Tibial nerve (tissue), 4 donors: ENCODE measurements around the gene NTRK3. TPM values are rescaled to one million over a fixed set of nuclear protein-coding genes. Genes with fewer than 3 reads are reported as not detected.

Experiments used
- DNase-seq, 2 donors: peaks; one replicate each; pipeline ENCODE4 v3.0.0-alpha.2; 2019; ENCODE audit warnings: low spot score in 2 of 2
- H3K27ac ChIP-seq, 4 donors: fragments of 200-600 bp; sonication (generic) in 3 of 4; one replicate each; pipeline ENCODE4 v1.5.1; 2017 to 2019; ENCODE audit warnings: mild to moderate bottlenecking in 1 of 4
- H3K27me3 ChIP-seq, 2 donors: fragments of 200-600 bp; sonication (generic) in 1 of 2; one replicate each; pipeline versions ENCODE4 v1.5.1 to v1.6.0; 2017 to 2019
- H3K36me3 ChIP-seq, 3 donors: fragments of 200-600 bp; sonication (generic); one replicate each; pipeline ENCODE4 v1.5.1; 2018 to 2019
- H3K4me1 ChIP-seq, 4 donors: fragments of 200-600 bp; sonication (generic) in 3 of 4; one replicate each; pipeline ENCODE4 v1.5.1; 2017 to 2019
- H3K4me3 ChIP-seq, 4 donors: fragments of 200-600 bp; sonication (generic) in 3 of 4; one replicate each; pipeline ENCODE4 v1.5.1; 2017 to 2019; ENCODE audit warnings: mild to moderate bottlenecking in 1 of 4, moderate library complexity in 1 of 4
- H3K9me3 ChIP-seq, 4 donors: fragments of 200-600 bp; sonication (generic) in 3 of 4; one replicate each; pipeline ENCODE4 v1.5.1; 2017 to 2019
- EP300 ChIP-seq, 2 donors: sonication (generic); formaldehyde crosslinking; IDR thresholded peaks; one replicate each; pipeline ENCODE4 v1.6.1; 2017; ENCODE audit warnings: antibody characterized with exemption in 2 of 2, mild to moderate bottlenecking in 1 of 2
- POLR2A ChIP-seq, 2 donors: fragments of 450-650 bp; IDR thresholded peaks; one replicate each; pipeline ENCODE4 v1.6.1; 2017; ENCODE audit warnings: antibody characterized with exemption in 2 of 2, mild to moderate bottlenecking in 2 of 2, moderate library complexity in 2 of 2
- WGBS, 2 donors: methylation state at CpG; one replicate each; pipeline ENCODE4 v1.1.5; 2018; 5-methylcytosine and 5-hydroxymethylcytosine counted together
- total RNA-seq, 4 donors: library from RNA; depleted of rRNA; stranded (reverse); fragments of >200 nt; gene quantifications; one replicate each; pipeline ENCODE4 v1.1.0, GENCODE V29; 2016
- TF ChIP-seq, protein P1 (sequence below), 5 experiments: fragments of 200-600 bp in 3 of 5; fragments of 450-650 bp in 2 of 5; sonication (generic) in 3 of 5; IDR thresholded peaks; one replicate each; pipeline ENCODE4 v1.5.1; 2016 to 2019; ENCODE audit warnings: antibody characterized with exemption in 5 of 5, mild to moderate bottlenecking in 3 of 5, moderate library complexity in 2 of 5

NTRK3 gene
- total RNA-seq, 4 donors from 2014 or later = 53.4 to 85.9 (median 83.6) TPM

DNA sequence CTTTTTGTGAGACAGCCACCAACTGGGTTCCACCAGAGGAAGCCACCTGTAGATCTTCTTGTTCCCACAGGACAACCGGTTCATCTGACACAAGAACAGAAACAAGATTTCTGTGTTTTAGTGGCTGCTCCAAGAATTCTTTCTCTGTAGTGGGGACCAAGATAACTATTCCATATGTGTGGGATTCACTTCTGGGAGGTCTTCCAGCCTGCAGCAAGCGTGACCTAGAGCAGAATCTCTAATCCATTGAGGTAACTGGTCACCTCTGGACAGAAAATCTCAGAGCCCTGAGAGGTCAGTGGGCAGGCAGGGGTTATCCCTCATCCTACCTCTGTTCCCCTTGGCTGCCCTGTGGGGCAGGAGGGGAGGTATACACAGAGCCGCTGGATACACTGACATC, 311.3 kb downstream of the NTRK3 start:
- WGBS, 2 donors = 75 to 78% methylated on average over 3 of the region's 3 CpGs
- Histone ChIP-seq H3K27me3 (no peaks in the 10 kb centered on the region), H3K4me1 (peaks cover 0 to 43% (median 13%) of the 10 kb centered on the region in 4 donors), H3K4me3 (no peak overlapping the region), H3K36me3 (no peaks in the 10 kb centered on the region), H3K27ac (peak overlapping the region in 2 of 4 donors; percentile 2 to 71), H3K9me3 (no peaks in the 10 kb centered on the region)
- no peak for DNase-seq
- TF ChIP-seq EP300 (IDR thresholded peaks at IDR 0.05) = no peak
- TF ChIP-seq, protein P1, sequence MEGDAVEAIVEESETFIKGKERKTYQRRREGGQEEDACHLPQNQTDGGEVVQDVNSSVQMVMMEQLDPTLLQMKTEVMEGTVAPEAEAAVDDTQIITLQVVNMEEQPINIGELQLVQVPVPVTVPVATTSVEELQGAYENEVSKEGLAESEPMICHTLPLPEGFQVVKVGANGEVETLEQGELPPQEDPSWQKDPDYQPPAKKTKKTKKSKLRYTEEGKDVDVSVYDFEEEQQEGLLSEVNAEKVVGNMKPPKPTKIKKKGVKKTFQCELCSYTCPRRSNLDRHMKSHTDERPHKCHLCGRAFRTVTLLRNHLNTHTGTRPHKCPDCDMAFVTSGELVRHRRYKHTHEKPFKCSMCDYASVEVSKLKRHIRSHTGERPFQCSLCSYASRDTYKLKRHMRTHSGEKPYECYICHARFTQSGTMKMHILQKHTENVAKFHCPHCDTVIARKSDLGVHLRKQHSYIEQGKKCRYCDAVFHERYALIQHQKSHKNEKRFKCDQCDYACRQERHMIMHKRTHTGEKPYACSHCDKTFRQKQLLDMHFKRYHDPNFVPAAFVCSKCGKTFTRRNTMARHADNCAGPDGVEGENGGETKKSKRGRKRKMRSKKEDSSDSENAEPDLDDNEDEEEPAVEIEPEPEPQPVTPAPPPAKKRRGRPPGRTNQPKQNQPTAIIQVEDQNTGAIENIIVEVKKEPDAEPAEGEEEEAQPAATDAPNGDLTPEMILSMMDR (IDR thresholded peaks at IDR 0.05) = no peak
- TF ChIP-seq POLR2A (IDR thresholded peaks at IDR 0.05) = no peak

DNA sequence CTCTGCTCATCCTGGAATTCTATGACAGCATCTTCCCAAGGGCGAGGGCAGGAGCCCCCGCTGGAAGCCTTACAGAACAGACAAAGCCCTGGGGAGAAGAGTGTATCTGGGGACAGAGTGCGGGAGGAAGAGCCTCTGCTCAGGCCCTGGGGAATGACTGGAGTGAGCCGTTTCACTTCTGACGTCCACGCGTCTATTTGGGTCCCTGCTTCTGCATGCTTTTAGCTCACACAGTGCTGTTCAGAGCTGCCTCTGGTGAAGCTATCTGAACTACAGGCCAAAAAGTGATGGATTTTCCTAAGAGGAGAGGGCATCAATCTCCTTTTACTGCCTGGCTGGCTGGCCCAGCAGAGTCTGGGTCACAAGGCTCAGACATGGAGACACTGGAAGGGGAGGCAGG, 311.8 kb downstream of the NTRK3 start:
- WGBS, 2 donors = 62 to 63% methylated on average over 7 of the region's 7 CpGs

DNA sequence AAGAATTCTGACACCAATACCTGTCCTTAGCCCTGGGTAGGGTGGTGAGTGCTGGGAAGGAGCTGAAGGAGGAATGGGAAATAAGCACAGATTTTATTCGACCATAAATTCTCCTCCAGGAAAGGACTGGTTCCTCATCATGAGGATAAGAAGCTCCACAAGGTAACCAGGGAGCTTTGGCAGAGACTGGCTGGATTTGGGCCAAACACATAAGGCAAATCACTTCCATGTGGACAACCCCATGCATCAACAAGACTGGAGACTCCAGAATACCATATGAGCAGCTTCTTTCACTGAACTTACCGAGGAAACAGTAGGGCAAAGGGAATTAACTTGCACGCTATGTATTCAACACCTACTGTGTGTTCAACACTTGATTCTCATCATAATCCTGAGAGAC, 312.5 kb downstream of the NTRK3 start:
- DNase-seq = no peak
- H3K36me3 ChIP-seq = no peaks in the 10 kb centered on the region
- peaks cover 0 to 35% (median 5%) of the 10 kb centered on the region in 4 donors for H3K4me1 ChIP-seq
- no peaks in the 10 kb centered on the region for H3K9me3 ChIP-seq
- H3K27me3 ChIP-seq = no peaks in the 10 kb centered on the region
- WGBS, 2 donors = 66 to 69% methylated on average over 3 of the region's 3 CpGs
- H3K4me3 ChIP-seq = no peak overlapping the region
- TF ChIP-seq POLR2A (IDR thresholded peaks at IDR 0.05) = no peak
- no peak for TF ChIP-seq EP300 (IDR thresholded peaks at IDR 0.05)
- TF ChIP-seq, protein P1 (IDR thresholded peaks at IDR 0.05) = no peak
- peak overlapping the region in 2 of 4 donors; percentile 64 to 71 for H3K27ac ChIP-seq

More for the DNA sequence above, 311.8 kb downstream of the NTRK3 start:
- TF ChIP-seq EP300 (IDR thresholded peaks at IDR 0.05) = peak in 1 of 2 donors; percentile 50
- TF ChIP-seq, protein P1 (IDR thresholded peaks at IDR 0.05) = no peak
- H3K4me1 ChIP-seq = peaks cover 0 to 41% (median 10%) of the 10 kb centered on the region in 4 donors
- peak overlapping the region in 2 of 4 donors; percentile 2 to 71 for H3K27ac ChIP-seq
- no peak overlapping the region for H3K4me3 ChIP-seq
- no peaks in the 10 kb centered on the region for H3K36me3 ChIP-seq
- H3K9me3 ChIP-seq = no peaks in the 10 kb centered on the region
- H3K27me3 ChIP-seq = no peaks in the 10 kb centered on the region
- no peak for DNase-seq

DNA sequence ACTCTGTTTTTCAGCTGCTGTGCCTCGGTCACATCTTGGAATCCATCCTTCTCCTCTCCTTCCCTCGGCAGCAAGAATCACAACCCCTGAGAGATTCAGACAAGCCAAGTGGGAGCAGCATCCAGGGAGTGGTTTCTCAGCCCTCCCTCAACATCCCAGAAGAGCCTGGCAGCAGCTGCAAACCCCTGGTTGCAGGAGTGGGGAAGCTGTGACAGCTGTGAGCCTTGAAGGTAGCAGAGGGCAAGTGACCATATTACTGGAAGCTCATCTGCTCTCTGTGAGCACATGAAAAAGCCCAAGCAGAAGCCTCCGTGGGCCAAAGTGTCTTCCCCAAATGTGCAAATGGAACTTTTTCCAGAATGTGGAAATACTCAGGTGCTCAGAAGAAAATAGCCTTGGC, 312.9 kb downstream of the NTRK3 start:
- whole genome bisulfite sequencing, 2 donors = 47 to 53% methylated on average over 3 of the region's 3 CpGs
- H3K27ac ChIP-seq = peak overlapping the region in 1 of 4 donors; percentile 71

DNA sequence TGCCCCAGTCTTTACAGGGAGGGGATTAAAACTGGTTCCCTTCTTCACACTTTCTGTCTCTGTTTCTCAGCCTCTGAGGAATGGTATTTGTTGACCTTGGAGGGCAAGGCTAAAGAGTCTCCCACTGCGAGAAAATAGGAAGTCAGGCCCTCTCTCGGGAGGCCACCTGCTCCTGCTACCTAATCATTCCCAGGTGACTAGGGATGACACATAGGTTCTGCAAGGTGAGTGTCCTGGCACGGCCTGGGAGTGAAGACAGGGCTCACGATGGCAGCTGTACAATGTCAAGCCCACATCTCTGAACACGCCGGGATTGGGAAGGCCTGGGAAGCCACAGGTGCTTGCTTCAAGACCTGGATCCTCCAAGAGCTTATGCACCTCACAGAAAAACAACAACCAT, 314.2 kb downstream of the NTRK3 start:
- Histone ChIP-seq H3K9me3 (no peaks in the 10 kb centered on the region), H3K4me1 (peaks cover 0 to 21% (median 0%) of the 10 kb centered on the region in 4 donors), H3K27ac (no peak overlapping the region), H3K4me3 (no peak overlapping the region), H3K36me3 (no peaks in the 10 kb centered on the region), H3K27me3 (no peaks in the 10 kb centered on the region)
- WGBS, 2 donors = 90 to 93% methylated on average over 6 of the region's 6 CpGs
- TF ChIP-seq, protein P1 (IDR thresholded peaks at IDR 0.05) = no peak
- TF ChIP-seq EP300 (IDR thresholded peaks at IDR 0.05) = no peak
- no peak for TF ChIP-seq POLR2A (IDR thresholded peaks at IDR 0.05)
- no peak for DNase-seq

More for the DNA sequence above, 312.9 kb downstream of the NTRK3 start:
- H3K4me3 ChIP-seq = no peak overlapping the region
- no peaks in the 10 kb centered on the region for H3K9me3 ChIP-seq
- H3K4me1 ChIP-seq = peaks cover 0 to 30% (median under 1%) of the 10 kb centered on the region in 4 donors
- TF ChIP-seq, protein P1 (IDR thresholded peaks at IDR 0.05) = no peak
- TF ChIP-seq POLR2A (IDR thresholded peaks at IDR 0.05) = no peak
- no peak for TF ChIP-seq EP300 (IDR thresholded peaks at IDR 0.05)
- H3K36me3 ChIP-seq = no peaks in the 10 kb centered on the region
- no peak for DNase-seq
- no peaks in the 10 kb centered on the region for H3K27me3 ChIP-seq
